Liver (tissue), 3 donors: ENCODE data around the gene ODAD2.

Experiments used
- MAX ChIP-seq: IDR thresholded peaks from 2 replicates; pipeline ENCODE4 v1.6.1; 2016; ENCODE audit warnings: antibody characterized with exemption
- SP1 ChIP-seq: IDR thresholded peaks from 2 replicates; pipeline ENCODE4 v1.6.1; 2018; ENCODE audit warnings: antibody characterized with exemption, mild to moderate bottlenecking
- YY1 ChIP-seq: IDR thresholded peaks from 2 replicates; pipeline ENCODE4 v1.6.1; 2016; ENCODE audit warnings: antibody characterized with exemption, mild to moderate bottlenecking
- TF ChIP-seq, protein P1 (sequence below): fragments of 150-350 bp; IDR thresholded peaks from 2 replicates; pipeline ENCODE4 v1.5.1; 2017; ENCODE audit warnings: improper control_type of control experiment, low read depth, low read length; ENCODE audit not compliant: missing input control
- donor health status: healthy.
- donor health status: healthy.

GRCh38 chr10:28036587-28036986, 37.7 kb upstream of the ODAD2 start:
- TF ChIP-seq, protein P1, sequence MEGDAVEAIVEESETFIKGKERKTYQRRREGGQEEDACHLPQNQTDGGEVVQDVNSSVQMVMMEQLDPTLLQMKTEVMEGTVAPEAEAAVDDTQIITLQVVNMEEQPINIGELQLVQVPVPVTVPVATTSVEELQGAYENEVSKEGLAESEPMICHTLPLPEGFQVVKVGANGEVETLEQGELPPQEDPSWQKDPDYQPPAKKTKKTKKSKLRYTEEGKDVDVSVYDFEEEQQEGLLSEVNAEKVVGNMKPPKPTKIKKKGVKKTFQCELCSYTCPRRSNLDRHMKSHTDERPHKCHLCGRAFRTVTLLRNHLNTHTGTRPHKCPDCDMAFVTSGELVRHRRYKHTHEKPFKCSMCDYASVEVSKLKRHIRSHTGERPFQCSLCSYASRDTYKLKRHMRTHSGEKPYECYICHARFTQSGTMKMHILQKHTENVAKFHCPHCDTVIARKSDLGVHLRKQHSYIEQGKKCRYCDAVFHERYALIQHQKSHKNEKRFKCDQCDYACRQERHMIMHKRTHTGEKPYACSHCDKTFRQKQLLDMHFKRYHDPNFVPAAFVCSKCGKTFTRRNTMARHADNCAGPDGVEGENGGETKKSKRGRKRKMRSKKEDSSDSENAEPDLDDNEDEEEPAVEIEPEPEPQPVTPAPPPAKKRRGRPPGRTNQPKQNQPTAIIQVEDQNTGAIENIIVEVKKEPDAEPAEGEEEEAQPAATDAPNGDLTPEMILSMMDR, result no peak
- no peak for TF ChIP-seq MAX
- no peak for TF ChIP-seq SP1
- TF ChIP-seq YY1, result no peak
